H9 (cell line): ENCODE measurements around the gene UNC13D. TPM values are rescaled to one million over a fixed set of nuclear protein-coding genes. Genes with fewer than 3 reads are reported as not detected.

Source experiments
- DNase-seq: peaks from one replicate; pipeline ENCODE4 v3.0.0-alpha.2; 2017
- H2AFZ ChIP-seq: one replicate; pipeline ENCODE4 v1.6.1; 2013; ENCODE audit warnings: mild to moderate bottlenecking, low read length, control low read depth, moderate library complexity
- H2AK5ac ChIP-seq: 2 replicates; pipeline ENCODE4 v1.6.1; 2013; ENCODE audit warnings: low read length, control low read depth, mixed read lengths; ENCODE audit not compliant: insufficient read length
- H2BK120ac ChIP-seq: one replicate; pipeline ENCODE4 v1.6.1; 2013; ENCODE audit warnings: low read depth, mild to moderate bottlenecking, low read length, control low read depth, inconsistent platforms; ENCODE audit not compliant: poor library complexity, severe bottlenecking
- H2BK12ac ChIP-seq: 2 replicates; pipeline ENCODE4 v1.6.1; 2013; ENCODE audit warnings: low read length, control low read depth, mixed read lengths, low read depth; ENCODE audit not compliant: insufficient read length
- H2BK15ac ChIP-seq: 2 replicates; pipeline ENCODE4 v1.6.1; 2013; ENCODE audit warnings: low read depth, low read length, control low read depth
- H2BK20ac ChIP-seq: one replicate; pipeline ENCODE4 v1.6.1; 2013; ENCODE audit warnings: low read depth, mild to moderate bottlenecking, low read length, control low read depth, inconsistent platforms; ENCODE audit not compliant: poor library complexity, severe bottlenecking
- H2BK5ac ChIP-seq: 2 replicates; pipeline ENCODE4 v1.6.1; 2013; ENCODE audit warnings: low read length, control low read depth, mixed read lengths; ENCODE audit not compliant: insufficient read length
- H3K14ac ChIP-seq: 2 replicates; pipeline ENCODE4 v1.6.1; 2013; ENCODE audit warnings: low read length, control low read depth; ENCODE audit not compliant: insufficient read depth
- H3K18ac ChIP-seq: 2 replicates; pipeline ENCODE4 v1.6.1; 2013; ENCODE audit warnings: low read depth, mild to moderate bottlenecking, mixed read lengths, low read length, control low read depth; ENCODE audit not compliant: insufficient read length
- H3K23ac ChIP-seq: 2 replicates; pipeline ENCODE4 v1.6.1; 2013; ENCODE audit warnings: low read length, control low read depth, mixed read lengths, low read depth; ENCODE audit not compliant: insufficient read length
- H3K23me2 ChIP-seq: 2 replicates; pipeline ENCODE4 v1.6.1; 2013; ENCODE audit warnings: low read depth, mild to moderate bottlenecking, mixed read lengths, low read length, control low read depth; ENCODE audit not compliant: insufficient read length, poor library complexity, severe bottlenecking
- H3K27ac ChIP-seq: 2 replicates; pipeline ENCODE4 v1.5.1; 2013; ENCODE audit warnings: low read length, control low read depth, mixed read lengths, low read depth; ENCODE audit not compliant: insufficient read length
- H3K27me3 ChIP-seq: 2 replicates; pipeline ENCODE4 v1.6.1; 2013; ENCODE audit warnings: low read length, control low read depth, inconsistent platforms; ENCODE audit not compliant: insufficient read depth
- H3K4ac ChIP-seq: 2 replicates; pipeline ENCODE4 v1.6.1; 2013; ENCODE audit warnings: low read depth, mild to moderate bottlenecking, control low read depth, inconsistent platforms, low read length, moderate library complexity
- H3K4me1 ChIP-seq: 2 replicates; pipeline ENCODE4 v1.6.1; 2013; ENCODE audit warnings: low read length, control low read depth, inconsistent platforms; ENCODE audit not compliant: insufficient read depth
- H3K4me2 ChIP-seq: 2 replicates; pipeline ENCODE4 v1.6.1; 2013; ENCODE audit warnings: low read length, control low read depth, mixed read lengths; ENCODE audit not compliant: insufficient read length, insufficient read depth
- H3K56ac ChIP-seq: 2 replicates; pipeline ENCODE4 v1.6.1; 2013; ENCODE audit warnings: low read depth, mild to moderate bottlenecking, mixed read lengths, low read length, control low read depth; ENCODE audit not compliant: insufficient read length
- H3K79me1 ChIP-seq: 2 replicates; pipeline ENCODE4 v1.6.1; 2013; ENCODE audit warnings: low read depth, mild to moderate bottlenecking, moderate library complexity, low read length, control low read depth, inconsistent platforms; ENCODE audit not compliant: insufficient read depth, poor library complexity, severe bottlenecking
- H3K79me2 ChIP-seq: 2 replicates; pipeline ENCODE4 v1.6.1; 2013; ENCODE audit warnings: low read length, control low read depth, inconsistent platforms; ENCODE audit not compliant: insufficient read depth
- H3K9ac ChIP-seq: 2 replicates; pipeline ENCODE4 v1.6.1; 2013; ENCODE audit warnings: low read length, control low read depth, mixed read lengths; ENCODE audit not compliant: insufficient read length; ENCODE audit errors: extremely low read depth
- H3K9me3 ChIP-seq: one replicate; pipeline ENCODE4 v1.6.1; 2013; ENCODE audit warnings: low read depth, low read length, inconsistent platforms; ENCODE audit not compliant: control insufficient read depth
- H3T11ph ChIP-seq: one replicate; pipeline ENCODE4 v1.6.1; 2013; ENCODE audit warnings: mild to moderate bottlenecking, low read length, control low read depth, inconsistent platforms
- H4K20me1 ChIP-seq: one replicate; pipeline ENCODE4 v1.6.1; 2013; ENCODE audit not compliant: control insufficient read depth, insufficient read length, insufficient read depth
- H4K5ac ChIP-seq: 2 replicates; pipeline ENCODE4 v1.6.1; 2013; ENCODE audit warnings: low read depth, mild to moderate bottlenecking, mixed read lengths, low read length, control low read depth; ENCODE audit not compliant: insufficient read length
- H4K8ac ChIP-seq: replicated peaks from 2 replicates; pipeline ENCODE4 v1.6.1; 2013; ENCODE audit warnings: low read length, control low read depth, mixed read lengths, low read depth; ENCODE audit not compliant: insufficient read length
- H4K91ac ChIP-seq: 2 replicates; pipeline ENCODE4 v1.6.1; 2013; ENCODE audit warnings: low read depth, mild to moderate bottlenecking, moderate library complexity, mixed read lengths, low read length, control low read depth; ENCODE audit not compliant: insufficient read length
- H3K27ac Mint-ChIP-seq, 3 experiments: 2 replicates in 2 of 3; 3 replicates in 1 of 3; pipeline ENCODE4 v1.8.0; 2020 to 2021; ENCODE audit warnings: mixed read lengths in 3 of 3, mild to moderate bottlenecking in 1 of 3, moderate library complexity in 1 of 3
- H3K27me3 Mint-ChIP-seq: 2 replicates; pipeline ENCODE4 v1.8.0; 2021; ENCODE audit warnings: low read depth, mild to moderate bottlenecking, moderate library complexity, mixed read lengths
- H3K36me3 Mint-ChIP-seq, 3 experiments: 2 replicates in 2 of 3; 3 replicates in 1 of 3; pipeline ENCODE4 v1.8.0; 2020 to 2021; ENCODE audit warnings: low read depth in 3 of 3, mixed read lengths in 3 of 3; ENCODE audit not compliant: insufficient read depth in 1 of 3
- H3K4me1 Mint-ChIP-seq, 2 experiments: 2 replicates each; pipeline ENCODE4 v1.8.0; 2020; ENCODE audit warnings: mixed read lengths in 2 of 2
- H3K4me3 Mint-ChIP-seq, 2 experiments: 2 replicates in 1 of 2; 3 replicates in 1 of 2; pipeline ENCODE4 v1.8.0; 2020 to 2021; ENCODE audit warnings: mild to moderate bottlenecking in 2 of 2, mixed read lengths in 2 of 2, moderate library complexity in 1 of 2
- H3K9me3 Mint-ChIP-seq, 2 experiments: 2 replicates in 1 of 2; 3 replicates in 1 of 2; pipeline ENCODE4 v1.8.0; 2020; ENCODE audit warnings: mild to moderate bottlenecking in 2 of 2, mixed read lengths in 2 of 2, moderate library complexity in 1 of 2
- WGBS: extraction: QIAGEN DNeasy Blood & Tissue Kit; methylation state at CpG from one replicate; pipeline ENCODE4 v1.1.7; 2013; ENCODE audit warnings: missing lambda C conversion rate, low lambda C conversion rate, mixed read lengths; ENCODE audit not compliant: insufficient read length; ENCODE audit errors: extremely low coverage; 5-methylcytosine and 5-hydroxymethylcytosine counted together
- total RNA-seq: library from RNA; stranded (reverse); gene quantifications from 2 replicates; pipeline ENCODE4 v1.2.1, GENCODE V29; 2021
- TF ChIP-seq, protein P1 (sequence below): fragments of 200-600 bp; sonication (generic); conservative IDR thresholded peaks from 3 replicates; pipeline ENCODE4 v1.8.0; 2021; ENCODE audit warnings: antibody characterized with exemption, mild to moderate bottlenecking

Gene UNC13D
- total RNA-seq, 1 experiment from 2014 or later, result 6.3 TPM

DNA sequence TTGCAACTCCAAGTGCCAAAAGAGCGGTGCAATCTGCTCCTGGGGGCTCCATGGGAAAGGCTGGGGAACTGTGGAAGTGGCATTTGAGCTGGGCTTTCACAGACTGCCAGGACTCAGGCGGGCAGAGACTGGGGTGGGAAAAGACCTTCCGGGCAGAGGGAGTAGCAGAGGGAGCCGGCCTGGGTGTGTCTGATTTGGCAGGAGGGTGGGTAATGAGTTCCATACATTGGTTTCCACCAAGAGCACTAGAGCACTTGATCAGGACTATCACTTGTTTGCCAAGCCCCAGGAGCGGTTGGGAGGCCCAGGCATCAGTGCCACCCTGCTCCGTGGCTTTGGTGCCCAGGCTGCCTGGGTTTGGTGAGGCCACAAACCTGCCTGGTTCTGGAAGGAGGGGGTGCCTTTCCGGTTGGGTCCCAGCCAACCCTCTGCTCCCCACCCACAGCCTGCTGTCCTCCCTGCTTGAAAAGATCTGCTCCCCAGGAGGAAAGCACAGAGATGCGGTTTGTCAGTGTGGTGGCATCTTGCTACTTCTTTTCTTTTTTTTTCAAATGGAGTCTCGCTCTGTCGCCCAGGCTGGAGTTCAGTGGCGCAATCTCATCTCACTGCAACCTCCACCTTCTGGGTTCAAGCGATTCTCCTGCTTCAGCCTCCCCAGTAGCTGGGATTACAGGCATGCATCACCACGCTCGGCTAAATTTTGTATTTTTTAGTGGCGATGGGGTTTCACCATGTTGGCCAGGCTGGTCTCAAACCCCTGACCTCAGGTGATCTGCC is 37.7 kb upstream of the UNC13D start:
- H3K36me3 Mint-ChIP-seq, result no peaks in the 10 kb centered on the region; a peak in 1 of 7 replicates
- H3K9ac ChIP-seq, result no peak overlapping the region
- no peak overlapping the region for H2BK15ac ChIP-seq
- H4K91ac ChIP-seq, result no peak overlapping the region
- no peak overlapping the region for H3K18ac ChIP-seq
- H2BK120ac ChIP-seq, result no peak overlapping the region
- H3K23me2 ChIP-seq, result peaks cover 8% of the 10 kb centered on the region
- no CpG with 5 or more reads among the region's 15 CpGs for WGBS
- no peak overlapping the region for H3K4me3 Mint-ChIP-seq
- no peak overlapping the region for H3T11ph ChIP-seq
- H3K4me1 Mint-ChIP-seq, result peaks cover 8% of the 10 kb centered on the region in 2 experiments
- no peak for DNase-seq
- H3K27me3 Mint-ChIP-seq, result peaks cover 44% of the 10 kb centered on the region
- no peaks in the 10 kb centered on the region for H4K20me1 ChIP-seq
- H3K4me2 ChIP-seq, result no peak overlapping the region
- TF ChIP-seq, protein P1, sequence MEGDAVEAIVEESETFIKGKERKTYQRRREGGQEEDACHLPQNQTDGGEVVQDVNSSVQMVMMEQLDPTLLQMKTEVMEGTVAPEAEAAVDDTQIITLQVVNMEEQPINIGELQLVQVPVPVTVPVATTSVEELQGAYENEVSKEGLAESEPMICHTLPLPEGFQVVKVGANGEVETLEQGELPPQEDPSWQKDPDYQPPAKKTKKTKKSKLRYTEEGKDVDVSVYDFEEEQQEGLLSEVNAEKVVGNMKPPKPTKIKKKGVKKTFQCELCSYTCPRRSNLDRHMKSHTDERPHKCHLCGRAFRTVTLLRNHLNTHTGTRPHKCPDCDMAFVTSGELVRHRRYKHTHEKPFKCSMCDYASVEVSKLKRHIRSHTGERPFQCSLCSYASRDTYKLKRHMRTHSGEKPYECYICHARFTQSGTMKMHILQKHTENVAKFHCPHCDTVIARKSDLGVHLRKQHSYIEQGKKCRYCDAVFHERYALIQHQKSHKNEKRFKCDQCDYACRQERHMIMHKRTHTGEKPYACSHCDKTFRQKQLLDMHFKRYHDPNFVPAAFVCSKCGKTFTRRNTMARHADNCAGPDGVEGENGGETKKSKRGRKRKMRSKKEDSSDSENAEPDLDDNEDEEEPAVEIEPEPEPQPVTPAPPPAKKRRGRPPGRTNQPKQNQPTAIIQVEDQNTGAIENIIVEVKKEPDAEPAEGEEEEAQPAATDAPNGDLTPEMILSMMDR, result no peak
- no peak overlapping the region for H4K8ac ChIP-seq
- no peak overlapping the region for H3K14ac ChIP-seq
- no peaks in the 10 kb centered on the region for H3K79me1 ChIP-seq
- H4K5ac ChIP-seq, result no peak overlapping the region
- no peak overlapping the region for H2AFZ ChIP-seq
- no peak overlapping the region for H3K27ac ChIP-seq
- no peak overlapping the region for H2BK12ac ChIP-seq
- H3K4ac ChIP-seq, result no peak overlapping the region
- no peaks in the 10 kb centered on the region; a peak in 1 of 5 replicates for H3K9me3 Mint-ChIP-seq
- H3K56ac ChIP-seq, result no peak overlapping the region
- no peaks in the 10 kb centered on the region for H3K79me2 ChIP-seq
- H2AK5ac ChIP-seq, result no peak overlapping the region
- H3K27me3 ChIP-seq, result no peaks in the 10 kb centered on the region; the same call in 1 of the 2 replicates
- H3K23ac ChIP-seq, result no peak overlapping the region
- H2BK20ac ChIP-seq, result no peak overlapping the region
- no peak overlapping the region for H2BK5ac ChIP-seq
- H3K9me3 ChIP-seq, result no peaks in the 10 kb centered on the region
- no peaks in the 10 kb centered on the region for H3K4me1 ChIP-seq
- H3K27ac Mint-ChIP-seq, result no peak overlapping the region; a peak in 1 of 7 replicates
